ENCODE results near the gene ANKRD61.

GRCh38 chr7:6031567-6031966 is 391 bp downstream of the ANKRD61 start:
- TF ChIP-seq POLR2A (IDR thresholded peaks at IDR 0.05) (no peak), CTCF (IDR thresholded peaks at IDR 0.05) (no peak)
